OCI-LY1 (cell line): ENCODE results near the gene NRAS.

Source experiments
- CTCF ChIP-seq: fragments of 200-600 bp; sonication (generic), shearing (Covaris generic); IDR thresholded peaks from 2 replicates; pipeline ENCODE4 v1.5.1; 2017; ENCODE audit warnings: mild to moderate bottlenecking, antibody characterized with exemption, low read length, moderate library complexity, mixed read lengths
- EZH2 ChIP-seq: fragments of 200-600 bp; sonication (generic), shearing (Covaris generic); IDR thresholded peaks from 2 replicates; pipeline ENCODE4 v1.8.0; 2017; ENCODE audit warnings: borderline replicate concordance, mixed run types, mild to moderate bottlenecking, antibody characterized with exemption, low read length, moderate library complexity, mixed read lengths

GRCh38 chr1:114746450-114747121 is 30.0 kb upstream of the NRAS start:
- TF ChIP-seq CTCF (no peak), EZH2 (no peak)
